GM19395 (cell line): ENCODE measurements around the gene COX6B1.
"Not testable (repeated sequence)": the region's sequence is repeated elsewhere in the genome, so short reads cannot be mapped to it uniquely, and the experiment has no call there.

Experiments used
- ATAC-seq: cut with Tn5 transposase; IDR thresholded peaks from one replicate; pipeline ENCODE4 v1.9.1; 2021; ENCODE audit warnings: mild to moderate bottlenecking, moderate library complexity; ENCODE audit not compliant: unreplicated experiment

The COX6B1 gene

GRCh38 chr19:35648017-35648961, at the start of gene COX6B1:
COX6B1 (plus strand) TSS chr19:35648323; CDS start chr19:35651244, 2,921 bp downstream.
- peak; percentile 67 for ATAC-seq

GRCh38 chr19:35601971-35602370, 46.2 kb upstream of the COX6B1 start:
- no peak for ATAC-seq

GRCh38 chr19:35604436-35604835, 43.7 kb upstream of the COX6B1 start:
- ATAC-seq = not testable (repeated sequence)

GRCh38 chr19:35607170-35607569, 41.0 kb upstream of the COX6B1 start:
- not testable (repeated sequence) for ATAC-seq

GRCh38 chr19:35607661-35608060, 40.5 kb upstream of the COX6B1 start:
- no peak for ATAC-seq

GRCh38 chr19:35608251-35608650, 39.9 kb upstream of the COX6B1 start:
- no peak for ATAC-seq

GRCh38 chr19:35609851-35610353, 38.2 kb upstream of the COX6B1 start:
- no peak for ATAC-seq

GRCh38 chr19:35612224-35612558, 35.9 kb upstream of the COX6B1 start:
- ATAC-seq = no peak

- peak; percentile 83 for ATAC-seq
Measured at GRCh38 chr19:35612559-35613321, 35.4 kb upstream of the COX6B1 start, which contains the start of gene HAUS5. HAUS5 (plus strand) TSS chr19:35612735; CDS start chr19:35612795, 60 bp downstream.

- no peak for ATAC-seq
Measured at GRCh38 chr19:35613574-35613973, 34.5 kb upstream of the COX6B1 start.

- ATAC-seq = no peak
Measured at GRCh38 chr19:35615036-35615435, 33.1 kb upstream of the COX6B1 start.

GRCh38 chr19:35618857-35619256, 29.3 kb upstream of the COX6B1 start:
- ATAC-seq = no peak

- ATAC-seq = no peak
Measured at GRCh38 chr19:35619290-35619923, 28.7 kb upstream of the COX6B1 start.

- no peak for ATAC-seq
Measured at GRCh38 chr19:35620001-35620400, 28.1 kb upstream of the COX6B1 start.

GRCh38 chr19:35621708-35622107, 26.4 kb upstream of the COX6B1 start:
- no peak for ATAC-seq

- ATAC-seq = no peak
Measured at GRCh38 chr19:35622750-35623149, 25.4 kb upstream of the COX6B1 start.

- ATAC-seq = no peak
Measured at GRCh38 chr19:35623327-35624010, 24.7 kb upstream of the COX6B1 start.

GRCh38 chr19:35628264-35628564, 19.9 kb upstream of the COX6B1 start:
- ATAC-seq = no peak

- peak; percentile 93 for ATAC-seq
Measured at GRCh38 chr19:35628565-35629331, 19.4 kb upstream of the COX6B1 start, which contains the start of gene RBM42. RBM42 (plus strand) TSS chr19:35629036; CDS start chr19:35629154, 118 bp downstream.

- no peak for ATAC-seq
Measured at GRCh38 chr19:35629332-35629633, 18.8 kb upstream of the COX6B1 start.
